Esophagus squamous epithelium (tissue), 4 donors: Measurements from ENCODE around the gene PKP4.

Experiments
- POLR2A ChIP-seq, 4 donors: fragments of 450-650 bp; IDR thresholded peaks; one replicate each; pipeline ENCODE4 v1.6.1; 2017; ENCODE audit warnings: antibody characterized with exemption in 4 of 4, mild to moderate bottlenecking in 4 of 4, moderate library complexity in 3 of 4
- TF ChIP-seq, protein P1 (sequence below), 6 experiments: fragments of 450-650 bp in 4 of 6; fragments of 200-600 bp in 2 of 6; sonication (generic) in 2 of 6; IDR thresholded peaks; one replicate each; pipeline ENCODE4 v1.5.1; 2016 to 2019; ENCODE audit warnings: antibody characterized with exemption in 6 of 6, mild to moderate bottlenecking in 4 of 6, moderate library complexity in 4 of 6

GRCh38 chr2:158693476-158693875, 236.7 kb downstream of the PKP4 start:
- TF ChIP-seq, protein P1, sequence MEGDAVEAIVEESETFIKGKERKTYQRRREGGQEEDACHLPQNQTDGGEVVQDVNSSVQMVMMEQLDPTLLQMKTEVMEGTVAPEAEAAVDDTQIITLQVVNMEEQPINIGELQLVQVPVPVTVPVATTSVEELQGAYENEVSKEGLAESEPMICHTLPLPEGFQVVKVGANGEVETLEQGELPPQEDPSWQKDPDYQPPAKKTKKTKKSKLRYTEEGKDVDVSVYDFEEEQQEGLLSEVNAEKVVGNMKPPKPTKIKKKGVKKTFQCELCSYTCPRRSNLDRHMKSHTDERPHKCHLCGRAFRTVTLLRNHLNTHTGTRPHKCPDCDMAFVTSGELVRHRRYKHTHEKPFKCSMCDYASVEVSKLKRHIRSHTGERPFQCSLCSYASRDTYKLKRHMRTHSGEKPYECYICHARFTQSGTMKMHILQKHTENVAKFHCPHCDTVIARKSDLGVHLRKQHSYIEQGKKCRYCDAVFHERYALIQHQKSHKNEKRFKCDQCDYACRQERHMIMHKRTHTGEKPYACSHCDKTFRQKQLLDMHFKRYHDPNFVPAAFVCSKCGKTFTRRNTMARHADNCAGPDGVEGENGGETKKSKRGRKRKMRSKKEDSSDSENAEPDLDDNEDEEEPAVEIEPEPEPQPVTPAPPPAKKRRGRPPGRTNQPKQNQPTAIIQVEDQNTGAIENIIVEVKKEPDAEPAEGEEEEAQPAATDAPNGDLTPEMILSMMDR (IDR thresholded peaks at IDR 0.05), result no peak
- TF ChIP-seq POLR2A (IDR thresholded peaks at IDR 0.05), result no peak
